IPS-18a (cell line): ENCODE results near the gene ELANE.

Experiments used
- H3K27ac ChIP-seq: one replicate; pipeline ENCODE4 v1.5.1; 2013; ENCODE audit warnings: low read length
- H3K27me3 ChIP-seq: one replicate; pipeline ENCODE4 v1.6.1; 2013; ENCODE audit warnings: mild to moderate bottlenecking, low read length; ENCODE audit not compliant: control insufficient read depth, insufficient read depth
- H3K36me3 ChIP-seq: one replicate; pipeline ENCODE4 v1.6.1; 2013; ENCODE audit warnings: low read depth, low read length; ENCODE audit not compliant: control insufficient read depth
- H3K4me1 ChIP-seq: one replicate; pipeline ENCODE4 v1.6.1; 2013; ENCODE audit warnings: low read depth, low read length; ENCODE audit not compliant: control insufficient read depth
- H3K4me3 ChIP-seq: one replicate; pipeline ENCODE4 v1.5.1; 2013; ENCODE audit warnings: low read length
- H3K9ac ChIP-seq: one replicate; pipeline ENCODE4 v1.6.1; 2013; ENCODE audit warnings: mild to moderate bottlenecking, low read length, moderate library complexity
- H3K9me3 ChIP-seq: one replicate; pipeline ENCODE4 v1.6.1; 2013; ENCODE audit warnings: low read depth, low read length; ENCODE audit not compliant: control insufficient read depth

Gene ELANE

GRCh38 chr19:900302-901111 is 48.4 kb downstream of the ELANE start:
- Histone ChIP-seq H3K4me1 (no peaks in the 10 kb centered on the region), H3K27ac (no peak overlapping the region), H3K36me3 (no peaks in the 10 kb centered on the region), H3K4me3 (no peak overlapping the region), H3K9ac (no peak overlapping the region), H3K9me3 (no peaks in the 10 kb centered on the region), H3K27me3 (no peaks in the 10 kb centered on the region)

GRCh38 chr19:901216-902092 is 49.4 kb downstream of the ELANE start:
- H3K9me3 ChIP-seq: no peaks in the 10 kb centered on the region
- no peak overlapping the region for H3K27ac ChIP-seq
- H3K36me3 ChIP-seq: no peaks in the 10 kb centered on the region
- H3K4me1 ChIP-seq: no peaks in the 10 kb centered on the region
- H3K4me3 ChIP-seq: no peak overlapping the region
- no peaks in the 10 kb centered on the region for H3K27me3 ChIP-seq
- no peak overlapping the region for H3K9ac ChIP-seq

DNA sequence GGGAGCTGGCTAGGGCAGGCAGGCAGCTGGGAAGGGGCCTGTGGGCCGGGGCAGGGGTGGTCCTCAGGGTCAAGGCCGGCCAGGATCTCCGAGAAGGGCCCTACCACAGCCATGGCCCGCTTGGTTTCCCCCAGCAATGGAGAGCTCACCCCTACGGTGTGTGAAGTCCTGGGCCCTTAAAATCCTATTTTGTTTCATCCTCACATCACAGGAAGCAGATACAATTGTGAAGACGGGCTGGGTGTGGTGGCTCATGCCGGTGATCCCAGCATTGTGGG is 49.9 kb downstream of the ELANE start:
- Histone ChIP-seq H3K4me1 (no peaks in the 10 kb centered on the region), H3K9me3 (no peaks in the 10 kb centered on the region), H3K27ac (no peak overlapping the region), H3K9ac (no peak overlapping the region), H3K4me3 (no peak overlapping the region), H3K27me3 (no peaks in the 10 kb centered on the region), H3K36me3 (no peaks in the 10 kb centered on the region)

DNA sequence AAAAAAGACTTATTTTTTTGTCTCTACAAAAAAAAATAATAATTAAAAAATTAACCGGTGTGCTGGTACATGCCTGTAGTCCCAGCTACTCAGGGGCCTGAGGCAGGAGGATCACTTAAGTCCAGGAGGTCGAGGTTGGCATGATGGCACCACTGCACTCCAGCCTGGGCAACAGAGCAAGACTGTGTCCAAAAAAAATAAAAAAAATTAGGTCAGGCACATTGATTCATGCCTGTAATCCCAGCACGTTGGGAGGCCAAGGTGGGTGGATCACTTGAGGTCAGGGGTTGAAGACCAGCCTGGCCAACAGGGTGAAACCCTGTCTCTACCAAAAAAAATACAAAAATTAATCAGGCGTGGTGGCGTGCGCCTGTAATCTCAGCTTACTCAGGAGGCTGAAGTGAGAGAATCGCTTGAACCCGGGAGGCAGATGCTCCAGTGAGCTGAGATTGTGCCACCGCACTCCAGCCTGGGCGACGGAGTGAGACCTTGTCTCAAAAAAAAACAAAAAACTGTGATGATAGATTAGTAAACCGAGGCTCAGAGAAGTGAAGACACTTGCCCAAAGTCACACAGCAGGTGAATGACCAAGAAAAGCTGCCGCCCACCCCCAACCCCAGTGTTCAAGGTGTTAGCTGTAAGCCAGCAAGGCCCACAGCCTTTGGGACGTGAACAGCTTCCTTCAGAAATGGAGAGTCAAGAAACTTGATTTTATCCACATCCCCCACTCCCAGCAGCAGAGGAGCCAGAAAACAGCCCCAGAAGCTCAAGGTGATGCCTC is 50.5 kb downstream of the ELANE start:
- Histone ChIP-seq H3K27ac (no peak overlapping the region), H3K9ac (no peak overlapping the region), H3K4me3 (no peak overlapping the region), H3K9me3 (no peaks in the 10 kb centered on the region), H3K36me3 (no peaks in the 10 kb centered on the region), H3K4me1 (no peaks in the 10 kb centered on the region), H3K27me3 (no peaks in the 10 kb centered on the region)

DNA sequence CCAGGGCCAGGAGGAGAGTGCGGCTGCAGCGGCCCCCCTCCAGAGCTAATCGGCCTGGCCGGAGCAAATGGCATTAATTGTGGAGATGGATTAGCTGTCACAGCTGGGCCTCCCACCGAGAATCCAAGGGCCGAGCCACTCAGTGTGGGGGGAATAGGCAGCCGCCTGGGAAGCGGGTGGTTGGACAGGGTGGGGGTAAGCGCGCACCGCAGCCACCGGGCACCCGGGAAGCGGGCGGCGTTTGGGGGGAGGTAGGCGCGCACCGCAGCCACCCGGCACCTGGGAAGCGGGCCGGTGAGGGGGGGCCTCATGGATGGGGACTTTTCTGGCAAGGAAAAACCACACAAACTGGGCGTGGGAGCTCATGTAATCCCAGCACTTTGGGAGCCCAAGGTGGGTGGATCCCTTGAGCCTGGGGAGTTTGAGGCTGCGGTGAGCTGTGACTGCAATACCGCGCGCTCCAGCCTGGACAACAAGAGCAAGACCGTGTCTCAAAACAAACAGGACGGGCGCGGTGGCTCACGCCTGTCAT is 51.2 kb downstream of the ELANE start:
- no peak overlapping the region for H3K27ac ChIP-seq
- H3K4me3 ChIP-seq: no peak overlapping the region
- H3K36me3 ChIP-seq: no peaks in the 10 kb centered on the region
- H3K27me3 ChIP-seq: no peaks in the 10 kb centered on the region
- no peak overlapping the region for H3K9ac ChIP-seq
- H3K4me1 ChIP-seq: no peaks in the 10 kb centered on the region
- no peaks in the 10 kb centered on the region for H3K9me3 ChIP-seq

GRCh38 chr19:904545-904944 is 52.4 kb downstream of the ELANE start:
- Histone ChIP-seq H3K4me3 (no peak overlapping the region), H3K27ac (no peak overlapping the region)

More at GRCh38 chr19:904545-904944, 52.4 kb downstream of the ELANE start:
- Histone ChIP-seq H3K27me3 (no peaks in the 10 kb centered on the region), H3K36me3 (no peaks in the 10 kb centered on the region), H3K9ac (no peak overlapping the region), H3K9me3 (no peaks in the 10 kb centered on the region), H3K4me1 (no peaks in the 10 kb centered on the region)
